PFSK-1 (cell line): ENCODE results near the gene YARS1.

ENCODE experiments used
- FOXP2 ChIP-seq: optimal IDR thresholded peaks from 2 replicates; pipeline ENCODE3; 2011; ENCODE audit warnings: borderline replicate concordance, control low read depth, inconsistent platforms; ENCODE audit not compliant: insufficient read depth; ENCODE audit errors: extremely low read length, extremely low read depth
- POLR2AphosphoS5 ChIP-seq: IDR thresholded peaks from 2 replicates; pipeline ENCODE4 v1.6.1; 2012; ENCODE audit warnings: low read depth, mild to moderate bottlenecking, control low read depth, low read length, moderate library complexity
- REST ChIP-seq, 2 experiments: IDR thresholded peaks; 2 replicates each; pipeline versions ENCODE4 v1.6.1 to v1.8.0; 2011 to 2012; ENCODE audit warnings: low read depth in 2 of 2, low read length in 2 of 2, control low read depth in 1 of 2, inconsistent platforms in 1 of 2, mild to moderate bottlenecking in 1 of 2, moderate library complexity in 1 of 2; ENCODE audit not compliant: insufficient read depth in 1 of 2
- SIN3A ChIP-seq: IDR thresholded peaks from 2 replicates; pipeline ENCODE4 v1.6.1; 2012; ENCODE audit warnings: mild to moderate bottlenecking, low read length, moderate library complexity, borderline replicate concordance; ENCODE audit not compliant: insufficient read depth
- TAF1 ChIP-seq: IDR thresholded peaks from 2 replicates; pipeline ENCODE4 v1.6.1; 2012; ENCODE audit warnings: low read length, control low read depth, borderline replicate concordance; ENCODE audit not compliant: insufficient read depth

YARS1 gene

GRCh38 chr1:32743380-32744070, 73.6 kb downstream of the YARS1 start:
- no peak for TF ChIP-seq TAF1
- no peak for TF ChIP-seq POLR2AphosphoS5
- no peak for TF ChIP-seq FOXP2
- TF ChIP-seq REST (IDR thresholded peaks at IDR 0.05; ENCODE audit: insufficient read depth in 1 of 2, low read depth in 2 of 2, low read length in 2 of 2), result no peak
- TF ChIP-seq SIN3A, result no peak

- no peak for TF ChIP-seq SIN3A
- no peak for TF ChIP-seq TAF1
- TF ChIP-seq FOXP2, result no peak
- no peak for TF ChIP-seq REST (IDR thresholded peaks at IDR 0.05; ENCODE audit: insufficient read depth in 1 of 2, low read depth in 2 of 2, low read length in 2 of 2)
- no peak for TF ChIP-seq POLR2AphosphoS5
These were observed 74.2 kb downstream of the YARS1 start for GRCh38 chr1:32742956-32743355.

GRCh38 chr1:32742199-32742947, 74.8 kb downstream of the YARS1 start:
- TF ChIP-seq POLR2AphosphoS5 (no peak), SIN3A (no peak), REST (IDR thresholded peaks at IDR 0.05; ENCODE audit: insufficient read depth in 1 of 2, low read depth in 2 of 2, low read length in 2 of 2) (no peak), TAF1 (no peak), FOXP2 (no peak)

GRCh38 chr1:32741413-32742198, 75.6 kb downstream of the YARS1 start:
- no peak for TF ChIP-seq POLR2AphosphoS5
- TF ChIP-seq FOXP2, result no peak

GRCh38 chr1:32741059-32741412, 76.1 kb downstream of the YARS1 start:
- TF ChIP-seq TAF1 (no peak), POLR2AphosphoS5 (no peak), FOXP2 (no peak), REST (IDR thresholded peaks at IDR 0.05; ENCODE audit: insufficient read depth in 1 of 2, low read depth in 2 of 2, low read length in 2 of 2) (no peak), SIN3A (no peak)
